NCI-H187 (cell line): ENCODE results near the gene ABR.

Source experiments
- DNase-seq, 2 experiments: peaks; one replicate each; lab custom pipeline; 2025; lab: John Stamatoyannopoulos, UW

ABR gene

DNA sequence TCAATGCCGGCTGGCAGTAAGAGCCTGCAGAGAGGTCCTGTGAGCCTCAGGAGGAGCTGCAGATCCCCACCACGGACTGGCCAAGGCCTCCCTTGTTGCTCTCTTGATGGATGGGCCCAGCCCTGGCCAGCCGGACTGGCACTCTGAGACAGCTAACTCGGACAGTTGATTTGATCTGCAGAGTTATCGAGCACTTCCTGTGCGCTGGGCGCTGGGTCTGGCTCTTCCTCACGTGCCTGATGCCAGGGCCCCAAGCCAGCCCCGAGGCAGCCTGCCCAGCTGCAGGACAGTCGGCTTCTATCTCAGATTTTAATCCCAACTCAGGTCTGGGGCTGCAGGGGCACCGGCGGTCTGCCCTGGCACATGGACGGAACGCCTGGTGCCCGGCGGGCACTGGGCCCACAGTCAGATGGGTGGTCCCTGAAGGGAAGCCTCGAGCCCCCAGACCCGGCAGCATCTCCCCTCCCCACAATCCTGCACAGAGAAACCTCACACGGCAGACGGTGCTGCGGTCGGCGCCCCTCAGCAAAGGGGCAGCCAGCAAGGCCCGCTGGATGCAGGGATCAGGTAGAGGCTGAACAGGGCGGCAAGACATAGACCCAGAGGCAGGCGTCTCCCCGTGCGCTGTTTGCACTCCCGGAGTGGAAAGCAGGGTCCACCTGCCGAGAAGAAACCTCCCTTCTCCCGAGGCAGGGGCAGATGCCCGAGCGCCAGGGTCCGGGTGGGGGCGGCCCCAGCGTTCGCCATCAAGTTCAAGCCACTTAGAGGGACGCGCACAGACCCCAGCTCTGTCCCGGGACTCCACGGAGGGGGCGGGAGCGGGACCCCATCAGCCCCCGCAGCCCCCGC lies 148.9 kb downstream of the ABR start:
- no peak for DNase-seq

GRCh38 chr17:1029922-1030644 lies 149.7 kb downstream of the ABR start:
- no peak for DNase-seq

DNA sequence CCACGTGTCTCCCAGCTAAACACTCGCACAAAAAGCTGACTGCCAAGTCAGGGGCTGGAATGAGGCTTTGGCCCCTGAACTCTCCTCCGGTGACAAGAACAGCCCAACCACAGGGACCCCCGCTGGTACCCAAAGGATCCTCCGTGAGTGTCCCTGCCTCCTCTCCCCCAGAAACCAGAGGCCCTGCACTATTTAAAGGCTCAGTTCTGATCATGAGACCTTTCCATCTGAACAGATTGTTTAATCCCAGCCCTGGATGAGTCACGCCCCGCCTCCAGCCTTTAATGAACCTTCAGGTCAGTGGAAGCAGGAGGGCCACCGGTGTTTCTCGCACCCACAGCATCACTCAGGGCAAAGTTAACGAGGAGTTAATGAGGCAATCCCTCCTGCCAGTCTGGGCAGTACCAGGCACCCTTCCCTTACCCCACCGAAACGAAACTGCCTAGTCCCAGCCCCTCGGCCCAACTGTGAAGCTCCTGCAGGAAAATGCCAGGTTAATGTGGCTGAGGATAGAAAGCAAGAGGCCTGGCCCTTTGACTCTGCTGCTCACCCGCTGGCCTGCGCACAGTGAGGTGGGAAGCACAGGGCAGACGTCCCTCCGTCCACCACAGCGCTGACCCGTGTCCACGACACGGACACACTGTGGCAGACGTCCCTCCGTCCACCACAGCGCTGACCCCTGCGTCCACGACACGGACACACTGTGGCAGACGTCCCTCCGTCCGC lies 150.4 kb downstream of the ABR start:
- DNase-seq, result no peak

- no peak for DNase-seq
Measured at GRCh38 chr17:1027044-1027443, 152.7 kb downstream of the ABR start.

DNA sequence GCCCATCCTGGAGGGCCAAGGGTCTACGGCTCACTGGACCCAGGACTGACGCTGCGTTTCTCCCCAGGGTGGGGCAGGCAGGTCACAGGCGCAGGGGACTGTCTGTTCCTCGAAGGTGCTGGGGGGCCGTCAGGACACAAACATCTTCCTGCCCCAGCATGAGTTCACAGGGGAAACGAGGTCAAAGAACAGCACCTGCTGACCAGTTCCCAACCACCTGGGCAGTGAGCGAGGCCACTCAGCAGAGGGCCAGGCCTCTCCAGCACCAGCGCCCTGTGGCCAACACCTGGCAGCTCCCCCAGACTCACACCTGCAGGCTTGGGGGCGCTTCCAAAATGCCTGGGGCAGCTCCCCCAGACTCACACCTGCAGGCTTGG lies 153.2 kb downstream of the ABR start:
- no peak for DNase-seq

DNA sequence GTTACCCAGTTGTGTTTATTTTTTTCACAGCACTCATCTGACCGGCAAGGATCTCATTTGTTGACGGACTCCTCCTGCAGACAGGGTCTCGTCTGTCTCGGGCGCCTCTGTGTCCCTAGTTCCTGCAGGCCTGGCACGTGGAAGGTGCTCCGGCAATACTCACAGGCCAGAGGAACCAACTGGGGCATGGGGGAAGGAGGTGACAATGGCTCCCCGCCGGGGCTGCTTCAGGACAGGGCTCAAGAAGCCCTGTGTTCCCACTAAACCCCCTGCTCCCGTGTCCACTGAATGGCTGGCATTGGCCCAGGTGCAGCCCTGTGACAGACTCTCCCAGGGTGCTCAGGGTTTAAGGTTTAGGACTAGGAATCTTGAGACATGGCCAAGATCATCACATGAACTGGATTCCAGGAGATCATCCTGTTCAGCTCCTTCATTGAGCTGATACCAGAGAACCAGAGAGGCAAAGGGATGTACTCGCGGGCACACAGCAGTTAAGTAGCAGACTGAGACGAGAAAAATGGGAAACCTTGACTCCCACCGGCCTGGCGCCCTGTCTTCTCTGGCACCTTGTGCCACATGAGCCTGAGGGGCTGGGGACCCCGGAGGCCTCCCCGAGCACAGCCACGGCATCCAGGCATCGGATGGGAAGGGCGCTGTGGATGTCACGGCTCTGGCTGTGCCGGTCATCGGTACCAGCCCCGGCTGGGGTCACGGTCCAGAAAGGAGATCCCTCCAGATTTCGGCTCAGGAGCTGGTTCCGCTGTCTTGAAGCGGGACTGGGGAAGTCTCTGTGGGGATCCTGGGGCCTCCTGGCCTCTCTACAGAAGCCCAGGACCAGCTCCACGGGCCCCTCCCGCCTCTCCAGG lies 153.8 kb downstream of the ABR start:
- DNase-seq, result no peak

- no peak for DNase-seq
Measured at GRCh38 chr17:1024076-1024475, 155.7 kb downstream of the ABR start.

DNA sequence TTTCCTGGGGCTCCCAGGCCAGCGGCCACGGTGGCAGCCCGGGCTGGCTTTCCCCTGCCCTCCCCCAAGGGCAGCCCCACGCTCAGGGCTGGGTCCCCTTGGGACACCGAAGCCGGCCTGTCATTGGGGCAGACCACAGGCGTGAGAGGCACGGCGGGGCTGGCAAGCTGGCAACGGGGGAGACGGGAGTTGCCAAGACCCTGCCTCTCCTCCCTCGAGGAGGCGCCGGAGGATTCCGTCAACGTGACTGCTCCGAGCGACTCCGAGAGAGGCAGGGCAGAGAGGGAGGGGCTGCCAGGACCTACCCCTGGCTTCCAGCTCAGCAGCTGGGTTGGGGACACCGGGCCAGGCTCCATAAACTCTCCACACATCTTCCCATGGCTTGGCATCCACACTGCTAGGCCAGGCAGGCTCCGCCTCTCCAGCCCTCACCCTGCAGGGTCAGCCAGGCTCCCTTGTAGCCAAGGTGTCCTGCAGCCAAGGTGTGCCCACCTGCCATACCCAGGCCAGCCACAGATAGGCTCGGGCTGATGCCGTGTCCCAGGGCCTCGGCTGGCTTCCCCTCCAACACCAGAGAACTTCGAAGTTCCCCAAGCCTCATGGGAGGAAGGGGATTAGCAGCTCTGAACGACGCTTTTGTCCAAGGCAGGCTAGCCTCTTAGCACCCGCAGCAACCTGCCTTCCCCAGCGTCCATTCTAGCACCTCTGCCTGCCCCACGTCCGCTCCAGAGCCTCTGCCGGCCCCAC lies 157.3 kb downstream of the ABR start:
- no peak for DNase-seq

GRCh38 chr17:1021147-1021546 lies 158.6 kb downstream of the ABR start:
- no peak for DNase-seq

GRCh38 chr17:1019451-1019850 lies 160.3 kb downstream of the ABR start:
- no peak for DNase-seq

- DNase-seq, result no peak
Measured at GRCh38 chr17:1018547-1018946, 161.2 kb downstream of the ABR start.

- no peak for DNase-seq
Measured at GRCh38 chr17:1013729-1014090, 166.1 kb downstream of the ABR start.

GRCh38 chr17:1012823-1013728 lies 166.7 kb downstream of the ABR start:
- DNase-seq, result no peak

- no peak for DNase-seq
Measured at GRCh38 chr17:1011760-1012735, 167.7 kb downstream of the ABR start.

- no peak for DNase-seq
Measured at GRCh38 chr17:1011138-1011537, 168.6 kb downstream of the ABR start.

GRCh38 chr17:1010586-1010985 lies 169.2 kb downstream of the ABR start:
- no peak for DNase-seq

GRCh38 chr17:1010086-1010450 lies 169.7 kb downstream of the ABR start:
- no peak for DNase-seq

GRCh38 chr17:1009229-1010085 lies 170.3 kb downstream of the ABR start:
- no peak for DNase-seq
